Sigmoid colon (tissue), 7 donors: ENCODE measurements around the gene MAGEA1. TPM values are rescaled to one million over a fixed set of nuclear protein-coding genes. Genes with fewer than 3 reads are reported as not detected.
"Not testable (repeated sequence)": the region's sequence is repeated elsewhere in the genome, so short reads cannot be mapped to it uniquely, and the experiment has no call there.

Experiments used
- DNase-seq: peaks from one replicate; pipeline ENCODE4 v3.0.0-alpha.2; 2019
- H3K27ac ChIP-seq, 4 donors: fragments of 200-600 bp; sonication (generic); one replicate each; pipeline ENCODE4 v1.5.1; 2016 to 2019; ENCODE audit warnings: mild to moderate bottlenecking in 1 of 4
- H3K27me3 ChIP-seq, 3 donors: fragments of 200-600 bp; sonication (generic); one replicate each; pipeline ENCODE4 v1.5.1; 2019; ENCODE audit warnings: mild to moderate bottlenecking in 1 of 3
- H3K36me3 ChIP-seq, 4 donors: fragments of 200-600 bp; sonication (generic); one replicate each; pipeline ENCODE4 v1.5.1; 2016 to 2019
- H3K4me1 ChIP-seq, 4 donors: fragments of 200-600 bp; sonication (generic); one replicate each; pipeline ENCODE4 v1.5.1; 2017 to 2019
- H3K4me3 ChIP-seq, 4 donors: fragments of 200-600 bp; sonication (generic); one replicate each; pipeline ENCODE4 v1.5.1; 2017 to 2019; ENCODE audit warnings: mild to moderate bottlenecking in 2 of 4, moderate library complexity in 1 of 4
- H3K9me3 ChIP-seq, 4 donors: fragments of 200-600 bp in 3 of 4; sonication (generic) in 3 of 4; one replicate each; pipeline versions ENCODE4 v1.5.1 to v1.6.1; 2013 to 2019
- EP300 ChIP-seq, 4 donors: sonication (generic); formaldehyde crosslinking; IDR thresholded peaks; one replicate each; pipeline ENCODE4 v1.6.1; 2017; ENCODE audit warnings: antibody characterized with exemption in 4 of 4
- POLR2A ChIP-seq, 2 donors: fragments of 450-650 bp; IDR thresholded peaks; one replicate each; pipeline ENCODE4 v1.6.1; 2016; ENCODE audit warnings: antibody characterized with exemption in 2 of 2, mild to moderate bottlenecking in 2 of 2, moderate library complexity in 2 of 2
- POLR2AphosphoS5 ChIP-seq, 4 donors: sonication (generic); formaldehyde crosslinking; IDR thresholded peaks; one replicate each; pipeline ENCODE4 v1.6.1; 2017; ENCODE audit warnings: antibody characterized with exemption in 4 of 4
- WGBS, 2 donors: extraction: QIAGEN DNeasy Blood & Tissue Kit; methylation state at CpG; one replicate each; pipeline ENCODE4 v1.1.7; 2013; 5-methylcytosine and 5-hydroxymethylcytosine counted together
- intact Hi-C: fragments of 100-400 bp; cut with DNase I; formaldehyde crosslinking; loops from one replicate; pipeline ENCODE4 v1.15.1; 2023
- polyA plus RNA-seq, 3 donors: library from polyadenylated mRNA; stranded (reverse); fragments of 200-250 nt; gene quantifications; one replicate each; pipeline ENCODE4 v1.2.3, GENCODE V29; 2013
- total RNA-seq, 4 donors: library from RNA; depleted of rRNA; stranded (reverse); fragments of >200 nt; gene quantifications; one replicate each; pipeline ENCODE4 v1.1.0, GENCODE V29; 2016
- TF ChIP-seq, protein P1 (sequence below), 4 experiments: fragments of 450-650 bp in 3 of 4; fragments of 200-600 bp in 1 of 4; IDR thresholded peaks; one replicate each; pipeline ENCODE4 v1.5.1; 2016 to 2019; ENCODE audit warnings: antibody characterized with exemption in 4 of 4, mild to moderate bottlenecking in 3 of 4, moderate library complexity in 2 of 4
- donor health status: healthy with polysubstance abuse.
- donor health status: Bipolar disorder and iron deficiency.
- donor health status: healthy.

Gene MAGEA1
- total and polyA plus RNA-seq, 7 donors: not detected

DNA sequence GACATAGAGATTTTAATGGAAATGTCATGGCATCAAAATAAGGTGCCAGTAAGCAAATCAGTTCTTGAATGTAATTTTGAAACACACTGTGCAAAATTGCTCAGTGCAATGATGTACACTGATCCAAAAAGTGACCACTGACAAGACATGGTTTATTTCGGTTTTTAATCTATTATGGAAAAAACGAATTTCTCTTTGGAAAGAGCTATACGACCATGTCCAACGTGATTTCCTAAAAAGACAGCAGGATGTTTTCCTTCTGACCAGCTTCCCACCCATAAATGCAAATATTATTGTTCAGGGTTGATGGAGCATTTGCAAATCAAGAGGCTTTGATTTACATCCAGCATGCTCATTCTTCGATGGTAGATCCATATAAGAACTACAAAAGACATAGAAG is 17.1 kb upstream of the MAGEA1 start:
- no peaks in the 10 kb centered on the region for H3K4me1 ChIP-seq
- no peaks in the 10 kb centered on the region for H3K27me3 ChIP-seq
- DNase-seq: no peak
- intact Hi-C loops: no loop called here
- no peaks in the 10 kb centered on the region for H3K9me3 ChIP-seq
- TF ChIP-seq, protein P1, sequence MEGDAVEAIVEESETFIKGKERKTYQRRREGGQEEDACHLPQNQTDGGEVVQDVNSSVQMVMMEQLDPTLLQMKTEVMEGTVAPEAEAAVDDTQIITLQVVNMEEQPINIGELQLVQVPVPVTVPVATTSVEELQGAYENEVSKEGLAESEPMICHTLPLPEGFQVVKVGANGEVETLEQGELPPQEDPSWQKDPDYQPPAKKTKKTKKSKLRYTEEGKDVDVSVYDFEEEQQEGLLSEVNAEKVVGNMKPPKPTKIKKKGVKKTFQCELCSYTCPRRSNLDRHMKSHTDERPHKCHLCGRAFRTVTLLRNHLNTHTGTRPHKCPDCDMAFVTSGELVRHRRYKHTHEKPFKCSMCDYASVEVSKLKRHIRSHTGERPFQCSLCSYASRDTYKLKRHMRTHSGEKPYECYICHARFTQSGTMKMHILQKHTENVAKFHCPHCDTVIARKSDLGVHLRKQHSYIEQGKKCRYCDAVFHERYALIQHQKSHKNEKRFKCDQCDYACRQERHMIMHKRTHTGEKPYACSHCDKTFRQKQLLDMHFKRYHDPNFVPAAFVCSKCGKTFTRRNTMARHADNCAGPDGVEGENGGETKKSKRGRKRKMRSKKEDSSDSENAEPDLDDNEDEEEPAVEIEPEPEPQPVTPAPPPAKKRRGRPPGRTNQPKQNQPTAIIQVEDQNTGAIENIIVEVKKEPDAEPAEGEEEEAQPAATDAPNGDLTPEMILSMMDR (IDR thresholded peaks at IDR 0.05): no peak
- TF ChIP-seq POLR2A (IDR thresholded peaks at IDR 0.05) (no peak), POLR2AphosphoS5 (IDR thresholded peaks at IDR 0.05) (no peak), EP300 (IDR thresholded peaks at IDR 0.05) (no peak)
- 37 to 61% methylated on average over 5 of the region's 5 CpGs for WGBS, 2 donors
- H3K27ac ChIP-seq: no peak overlapping the region
- no peaks in the 10 kb centered on the region for H3K36me3 ChIP-seq
- H3K4me3 ChIP-seq: no peak overlapping the region

DNA sequence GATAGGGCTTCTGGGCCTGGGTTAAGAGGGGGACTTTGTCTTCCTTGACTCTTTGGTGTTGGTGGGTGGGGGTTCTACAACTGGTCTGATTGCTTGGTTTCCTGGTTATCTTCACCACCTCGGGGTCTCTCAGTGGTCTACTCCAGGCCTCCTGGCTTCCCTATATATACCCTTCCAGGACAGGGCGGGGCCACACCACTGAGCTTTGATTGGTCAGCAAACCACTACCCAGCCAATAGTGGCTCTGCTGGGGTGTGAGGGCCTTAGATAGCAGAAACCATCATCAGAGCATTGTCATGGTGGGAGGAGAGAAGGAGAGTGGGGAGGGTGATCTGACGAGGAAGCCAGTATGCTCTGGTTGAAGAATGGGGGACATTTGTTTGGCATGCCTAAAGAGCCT is 14.4 kb upstream of the MAGEA1 start:
- 87 to 94% methylated on average over 3 of the region's 3 CpGs for WGBS, 2 donors
- DNase-seq: no peak
- Histone ChIP-seq H3K4me1 (no peaks in the 10 kb centered on the region), H3K27me3 (no peaks in the 10 kb centered on the region), H3K36me3 (no peaks in the 10 kb centered on the region), H3K27ac (no peak overlapping the region), H3K4me3 (no peak overlapping the region), H3K9me3 (no peaks in the 10 kb centered on the region)
- TF ChIP-seq POLR2A (IDR thresholded peaks at IDR 0.05): no peak
- TF ChIP-seq EP300 (IDR thresholded peaks at IDR 0.05): no peak
- TF ChIP-seq, protein P1 (IDR thresholded peaks at IDR 0.05): no peak
- no peak for TF ChIP-seq POLR2AphosphoS5 (IDR thresholded peaks at IDR 0.05)
- intact Hi-C loops: no loop called here

DNA sequence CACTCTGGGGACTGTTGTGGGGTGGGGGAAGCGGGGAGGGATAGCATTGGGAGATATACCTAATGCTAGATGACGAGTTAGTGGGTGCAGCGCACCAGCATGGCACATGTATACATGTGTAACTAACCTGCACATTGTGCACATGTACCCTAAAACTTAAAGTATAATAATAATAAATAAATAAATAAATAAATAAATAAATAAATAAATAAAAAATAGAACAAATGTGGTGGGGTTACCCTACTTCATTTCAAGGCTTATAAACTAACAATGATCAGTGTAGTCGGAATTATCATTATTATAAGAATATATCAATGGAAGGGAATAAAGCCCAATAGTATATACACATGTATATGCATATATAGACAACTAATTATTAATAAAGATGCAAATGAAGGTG is 10.7 kb upstream of the MAGEA1 start:
- H3K36me3 ChIP-seq, H3K27ac ChIP-seq, H3K9me3 ChIP-seq, DNase-seq, H3K4me1 ChIP-seq, intact Hi-C loops, H3K4me3 ChIP-seq, H3K27me3 ChIP-seq: not testable (repeated sequence)
- whole genome bisulfite sequencing, 2 donors: 88 to 91% methylated on average over 1 of the region's 4 CpGs

DNA sequence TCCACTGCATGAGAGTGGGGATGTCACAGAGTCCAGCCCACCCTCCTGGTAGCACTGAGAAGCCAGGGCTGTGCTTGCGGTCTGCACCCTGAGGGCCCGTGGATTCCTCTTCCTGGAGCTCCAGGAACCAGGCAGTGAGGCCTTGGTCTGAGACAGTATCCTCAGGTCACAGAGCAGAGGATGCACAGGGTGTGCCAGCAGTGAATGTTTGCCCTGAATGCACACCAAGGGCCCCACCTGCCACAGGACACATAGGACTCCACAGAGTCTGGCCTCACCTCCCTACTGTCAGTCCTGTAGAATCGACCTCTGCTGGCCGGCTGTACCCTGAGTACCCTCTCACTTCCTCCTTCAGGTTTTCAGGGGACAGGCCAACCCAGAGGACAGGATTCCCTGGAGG is 2.7 kb downstream of the MAGEA1 start:
- no peaks in the 10 kb centered on the region for H3K4me1 ChIP-seq
- TF ChIP-seq, protein P1 (IDR thresholded peaks at IDR 0.05): no peak
- TF ChIP-seq POLR2A (IDR thresholded peaks at IDR 0.05) (no peak), EP300 (IDR thresholded peaks at IDR 0.05) (no peak), POLR2AphosphoS5 (IDR thresholded peaks at IDR 0.05) (no peak)
- no peak overlapping the region for H3K27ac ChIP-seq
- H3K27me3 ChIP-seq: no peaks in the 10 kb centered on the region
- no peaks in the 10 kb centered on the region for H3K9me3 ChIP-seq
- 63 to 87% methylated on average over 4 of the region's 4 CpGs for WGBS, 2 donors
- intact Hi-C loops: no loop called here
- H3K4me3 ChIP-seq: no peak overlapping the region
- H3K36me3 ChIP-seq: no peaks in the 10 kb centered on the region
- DNase-seq: no peak

DNA sequence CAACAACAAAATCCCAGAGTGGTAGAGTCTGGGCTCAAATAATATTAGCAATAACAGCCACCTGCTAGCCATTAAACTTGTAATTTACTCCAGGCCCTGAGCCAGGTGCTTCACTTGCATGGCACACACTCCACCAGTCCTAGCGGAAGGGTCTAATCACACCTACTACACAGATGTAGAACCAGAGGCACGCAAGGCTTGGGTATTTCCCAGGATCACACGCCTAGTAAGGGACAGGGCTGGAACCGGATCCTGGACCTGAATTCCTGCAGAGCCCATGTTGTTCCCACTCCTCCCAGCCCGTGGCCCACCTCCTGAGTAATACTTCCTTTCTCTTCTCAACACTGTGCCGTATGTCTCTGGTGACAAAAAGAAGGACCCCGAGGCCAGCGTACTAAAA is 5.7 kb downstream of the MAGEA1 start:
- Histone ChIP-seq H3K9me3 (no peaks in the 10 kb centered on the region), H3K4me1 (no peaks in the 10 kb centered on the region), H3K27ac (no peak overlapping the region), H3K27me3 (no peaks in the 10 kb centered on the region), H3K4me3 (no peak overlapping the region), H3K36me3 (no peaks in the 10 kb centered on the region)
- TF ChIP-seq EP300 (IDR thresholded peaks at IDR 0.05) (no peak), POLR2AphosphoS5 (IDR thresholded peaks at IDR 0.05) (no peak), POLR2A (IDR thresholded peaks at IDR 0.05) (no peak)
- TF ChIP-seq, protein P1 (IDR thresholded peaks at IDR 0.05): no peak
- no peak for DNase-seq
- 64 to 86% methylated on average over 8 of the region's 8 CpGs for WGBS, 2 donors
- intact Hi-C loops: no loop called here
